Stimulated activated CD4-positive, alpha-beta T cell treated with anti-CD3 and anti-CD28 coated beads, Interleukin-4, amount 100 ng/mL, for 4 hours (primary cell): ENCODE measurements around the gene FAM13A.
"Not testable (repeated sequence)": the region's sequence is repeated elsewhere in the genome, so short reads cannot be mapped to it uniquely, and the experiment has no call there.

Experiments used
- DNase-seq, 2 experiments: peaks; one replicate each; pipeline ENCODE4 v3.0.0-alpha.2; 2020

The FAM13A gene

DNA sequence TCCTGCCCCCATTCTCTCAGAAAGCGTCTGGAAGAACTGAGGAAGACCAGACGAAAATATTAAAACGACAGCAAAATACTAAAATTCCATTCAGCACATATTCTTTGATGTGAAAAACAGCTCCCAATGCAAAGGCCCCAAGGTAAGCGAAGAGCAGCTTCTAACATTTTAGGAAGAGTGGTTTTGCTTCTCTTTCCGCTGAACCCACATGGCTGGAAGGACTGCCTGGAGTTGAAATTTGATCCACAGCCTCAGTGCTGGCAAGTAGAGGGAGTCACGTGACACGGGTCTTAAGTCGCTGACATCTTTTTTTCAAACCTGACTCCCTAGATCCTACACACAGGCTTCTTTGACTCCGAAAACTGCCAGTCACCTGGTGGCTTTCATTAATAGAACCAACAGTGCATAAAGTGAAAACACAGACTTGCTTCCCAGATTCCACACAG is at the start of gene FAM13A:
TSS of gene FAM13A (minus strand) at position 233 of the 446 bp plus-strand sequence. CDS start at position 12, 221 bp downstream.
- DNase-seq, result no peak

DNA sequence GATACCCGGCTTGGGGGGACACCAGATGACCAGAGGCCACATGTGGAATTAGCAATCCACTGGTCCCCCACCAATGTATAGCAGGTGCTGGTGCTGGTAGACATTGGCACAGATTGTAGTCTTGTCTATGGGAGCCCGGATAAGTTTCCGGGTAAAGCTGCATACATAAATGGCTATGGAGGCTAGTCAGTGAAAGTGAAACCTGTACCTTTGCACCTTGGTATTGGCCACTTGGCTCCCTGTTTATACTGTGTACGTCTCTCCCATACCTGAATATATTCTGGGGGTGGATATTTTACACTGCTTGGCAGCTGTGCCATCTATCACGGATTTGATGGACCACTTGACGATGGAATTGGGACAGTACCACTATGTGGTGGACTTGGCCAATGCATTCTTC is 48.7 kb upstream of the FAM13A start:
- no peak for DNase-seq

DNA sequence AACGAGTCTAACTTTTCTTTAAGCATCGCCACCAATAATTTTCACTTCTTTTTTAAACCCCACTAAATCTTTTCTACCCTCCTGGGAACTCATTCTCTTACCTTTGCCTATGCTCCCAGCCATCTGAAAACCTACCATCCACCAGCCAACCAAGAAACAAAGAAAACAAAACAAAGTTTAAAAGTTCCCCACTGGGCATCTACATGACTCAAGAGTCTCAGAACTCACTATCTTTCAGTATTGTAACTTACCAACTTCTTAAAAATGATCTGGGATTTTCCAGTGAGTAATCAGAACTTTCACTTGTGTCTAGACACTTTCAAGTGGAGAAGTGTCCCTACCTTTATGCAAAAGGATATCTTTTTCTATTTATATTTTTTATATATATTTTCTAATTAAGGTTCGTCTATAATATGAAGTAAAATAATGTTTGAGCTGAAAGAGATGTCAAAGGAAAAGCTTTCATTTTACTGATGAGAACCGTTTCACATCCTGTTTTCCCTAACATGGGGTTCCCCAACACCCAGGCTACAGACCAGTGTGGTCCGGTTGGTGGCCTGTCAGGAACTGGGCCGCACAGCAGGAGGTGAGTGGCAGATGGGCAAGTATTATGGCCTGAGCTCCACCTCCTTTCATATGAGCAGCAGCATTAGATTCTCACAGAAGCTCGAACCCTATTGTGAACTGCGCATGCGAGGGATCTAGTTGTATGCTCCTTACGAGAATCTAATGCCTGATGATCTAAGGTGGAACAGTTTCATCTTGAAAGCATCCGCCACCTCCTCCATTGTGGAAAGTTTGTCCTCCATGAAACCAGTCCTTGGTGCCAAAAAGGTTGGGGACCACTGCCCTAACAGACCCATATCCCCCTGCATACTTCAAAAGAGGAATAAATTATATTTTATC is 44.5 kb upstream of the FAM13A start:
- DNase-seq, result no peak

DNA sequence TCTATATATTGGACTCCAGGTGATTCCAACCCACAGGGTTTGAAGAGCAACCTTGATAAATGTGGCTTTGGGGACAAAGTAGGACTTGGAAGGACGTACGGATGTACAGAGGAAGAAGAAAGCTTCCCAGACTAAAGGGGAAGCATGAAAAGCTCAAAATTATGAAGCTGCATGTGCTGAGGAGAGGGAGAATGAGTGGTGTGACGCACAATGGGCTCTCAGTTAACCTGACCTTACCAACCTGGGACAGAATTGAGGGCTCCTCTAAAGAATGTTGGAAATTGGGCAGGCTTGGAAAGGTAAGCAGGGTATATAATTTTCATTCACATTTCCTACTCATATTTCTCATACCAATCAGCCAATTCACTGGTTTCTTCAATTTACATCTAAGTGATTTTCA is 43.9 kb upstream of the FAM13A start:
- no peak for DNase-seq

DNA sequence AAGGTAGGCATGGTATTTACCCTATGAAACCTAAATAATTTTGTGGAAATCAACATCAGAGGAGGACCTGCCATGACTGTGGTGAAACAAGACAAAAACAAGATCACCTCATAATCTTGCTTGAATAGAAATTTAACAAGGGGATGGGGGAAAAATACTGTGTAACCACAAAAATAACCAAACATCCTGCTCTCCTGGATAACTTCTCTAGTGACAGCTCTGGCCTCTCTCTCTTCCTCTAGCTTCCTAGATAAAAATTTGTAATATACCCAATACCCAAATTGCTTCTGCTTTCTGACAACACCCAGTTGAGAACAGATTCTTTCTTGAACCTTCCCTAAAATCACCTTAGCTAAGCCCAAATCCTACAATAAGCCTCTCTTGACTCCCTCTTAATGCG is 42.5 kb upstream of the FAM13A start:
- no peak for DNase-seq

DNA sequence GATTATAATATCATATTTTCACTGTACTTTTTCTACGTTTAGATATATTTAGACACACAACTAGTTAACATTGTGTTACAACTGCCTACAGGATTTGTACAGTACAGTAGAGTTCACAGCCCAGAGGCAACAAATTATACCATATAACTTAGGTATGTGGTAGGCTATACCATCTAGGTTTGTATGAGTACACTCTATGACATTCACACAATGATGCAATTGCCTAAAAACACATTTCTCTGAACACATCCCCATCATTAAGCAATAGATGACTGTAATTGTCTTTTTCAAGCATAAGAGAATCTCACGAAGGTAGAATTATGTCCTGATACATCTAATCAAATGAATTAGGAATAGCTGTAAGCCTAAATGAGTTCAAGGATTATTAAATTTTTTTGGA is 42.0 kb upstream of the FAM13A start:
- no peak for DNase-seq

DNA sequence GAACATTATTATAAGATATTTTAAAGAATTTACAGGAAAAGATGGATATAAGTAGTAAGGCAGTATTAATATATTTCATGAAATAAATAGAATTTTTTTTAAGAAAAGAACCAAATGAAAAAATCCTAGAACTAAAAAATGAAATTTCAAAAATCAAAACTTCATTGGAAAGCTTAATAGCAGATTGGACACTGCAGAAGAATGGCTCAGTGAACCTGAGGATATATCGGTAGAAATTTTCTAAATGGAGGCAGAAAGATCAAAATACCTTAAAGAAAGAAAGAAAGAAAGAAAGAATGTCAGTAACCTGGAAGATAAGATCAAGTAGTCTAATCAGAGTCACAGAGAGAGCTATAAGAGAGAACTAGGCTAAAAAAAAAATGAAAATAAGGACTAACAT is 21.3 kb upstream of the FAM13A start:
- no peak for DNase-seq

DNA sequence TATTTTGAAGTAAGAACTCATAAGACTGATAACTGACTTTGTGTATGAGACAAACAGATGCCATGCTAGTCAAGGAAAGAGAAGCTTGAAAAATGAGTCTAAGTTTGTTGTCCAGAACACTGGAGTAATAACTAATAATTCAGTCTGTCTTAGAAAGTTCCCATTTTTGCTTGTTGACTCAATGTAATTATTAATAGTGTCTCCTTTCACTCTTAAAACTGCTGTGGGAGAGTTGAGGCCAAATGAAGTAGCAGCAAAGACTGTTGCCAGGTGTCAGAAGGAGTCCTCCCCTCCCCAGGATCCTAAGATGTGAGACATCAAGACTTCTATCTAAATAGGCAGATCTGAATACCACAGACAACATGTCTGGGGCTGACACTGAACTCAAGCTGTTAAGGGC is 20.8 kb upstream of the FAM13A start:
- DNase-seq, result no peak

DNA sequence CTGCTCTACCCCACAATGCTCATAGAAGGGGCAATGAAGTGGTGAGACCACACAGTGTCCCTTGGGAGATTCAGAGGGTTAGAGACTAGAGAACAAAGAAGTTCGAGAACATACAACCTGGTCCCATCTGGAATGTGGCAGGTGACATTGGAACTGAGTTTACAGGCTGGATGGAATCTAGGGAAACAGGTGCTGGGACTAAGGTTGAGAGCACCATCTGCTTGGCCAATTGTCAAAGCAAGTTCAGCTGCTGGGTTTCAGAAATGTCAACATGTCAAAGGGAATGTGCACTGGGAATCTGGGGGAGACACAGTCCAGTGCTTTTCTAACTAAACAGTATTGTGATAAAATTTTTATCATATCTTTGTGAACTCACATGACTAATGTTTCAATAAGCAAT is 15.9 kb upstream of the FAM13A start:
- DNase-seq, result no peak

DNA sequence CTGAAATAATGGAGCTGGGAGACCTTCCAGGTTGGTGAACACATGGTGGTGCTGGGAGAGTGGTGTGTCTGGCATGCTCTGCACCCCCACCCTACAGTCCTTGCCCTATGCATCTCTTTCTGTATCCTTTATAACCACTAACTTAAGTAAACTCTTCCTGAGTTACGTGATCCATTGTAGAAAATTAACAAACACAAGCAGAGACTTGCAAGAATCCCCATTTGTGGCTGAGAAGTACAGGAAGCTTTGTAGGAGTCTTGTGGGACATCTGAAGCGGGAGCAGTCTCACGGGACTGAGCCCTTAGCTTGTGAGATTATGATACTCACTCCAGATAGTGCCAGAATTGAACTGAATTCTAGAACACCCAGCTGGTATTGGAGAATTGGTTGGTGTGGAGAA is 14.3 kb upstream of the FAM13A start:
- DNase-seq, result no peak

DNA sequence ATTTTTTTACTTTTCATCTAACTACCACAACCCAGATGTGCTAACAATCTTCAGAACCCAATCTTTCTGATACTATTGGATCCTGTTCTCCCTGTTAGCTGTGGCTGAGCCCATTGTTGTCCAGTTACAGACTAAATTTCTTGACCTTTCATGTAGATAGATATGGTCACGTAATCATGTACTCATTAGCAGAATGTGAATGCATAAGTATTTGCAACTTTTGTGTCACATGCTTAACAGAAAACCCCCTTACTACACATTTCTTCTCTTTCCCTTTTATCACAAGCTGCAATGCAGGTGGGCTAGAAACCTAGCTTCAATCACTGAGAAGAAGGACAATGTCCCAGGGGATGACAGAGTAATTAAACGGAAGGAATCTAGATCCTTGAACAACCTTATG is 13.1 kb upstream of the FAM13A start:
- DNase-seq, result no peak

DNA sequence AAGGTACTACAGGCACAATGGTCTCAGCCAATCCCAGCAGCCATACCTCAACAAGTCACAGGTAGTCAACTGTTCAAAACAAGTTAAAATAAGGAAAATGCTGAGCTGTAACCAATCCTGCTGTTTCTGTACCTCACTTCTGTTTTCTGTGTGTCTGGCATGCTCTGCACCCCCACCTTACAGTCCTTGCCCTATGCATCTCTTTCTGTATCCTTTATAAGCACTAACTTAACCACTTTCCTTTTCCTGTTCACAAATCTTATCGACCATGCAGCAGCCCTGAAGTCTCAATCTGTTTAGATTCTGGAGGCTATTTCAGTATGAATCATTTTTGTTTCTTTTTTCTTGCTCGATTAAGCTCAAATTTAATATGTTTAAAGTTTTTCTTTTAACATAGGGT is 12.5 kb upstream of the FAM13A start:
- no peak for DNase-seq

DNA sequence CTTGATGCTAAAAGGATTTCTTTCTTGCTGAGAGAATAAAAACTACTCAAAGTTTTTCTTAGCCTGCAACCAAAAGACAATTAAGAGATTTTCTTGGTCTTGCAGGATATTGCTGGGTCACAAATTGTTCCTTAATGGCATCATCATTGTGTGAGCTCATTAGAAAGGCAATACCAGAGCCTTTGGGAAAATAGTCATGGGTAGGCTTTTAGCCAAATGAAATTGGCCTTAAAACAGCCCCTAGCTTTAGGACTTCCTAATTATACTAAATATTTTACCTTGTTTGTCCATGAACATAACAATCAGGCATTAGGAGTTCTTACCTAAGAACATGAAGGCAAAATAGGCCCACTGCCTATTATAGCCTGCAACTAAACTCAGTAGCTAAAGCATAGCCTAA is 10.4 kb upstream of the FAM13A start:
- DNase-seq, result no peak

DNA sequence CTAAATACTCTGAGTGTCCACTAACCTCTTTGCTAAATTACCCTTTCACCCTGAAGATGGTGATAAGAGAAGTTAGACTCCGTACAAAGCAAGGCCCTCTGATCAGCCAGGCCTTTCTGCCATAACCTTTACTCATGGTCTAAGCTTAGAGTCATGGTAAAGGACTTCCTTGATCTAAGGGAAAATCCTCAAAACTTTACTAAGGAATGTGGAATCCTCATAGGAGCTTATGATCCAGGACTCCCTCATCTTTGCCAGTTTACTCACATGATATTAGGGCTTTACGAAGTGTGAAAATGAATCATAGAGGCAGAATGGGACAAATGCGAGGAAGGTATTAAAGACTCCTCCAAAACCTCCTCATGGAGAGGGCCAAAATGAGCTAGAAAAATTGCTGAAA is 7.9 kb upstream of the FAM13A start:
- no peak for DNase-seq

DNA sequence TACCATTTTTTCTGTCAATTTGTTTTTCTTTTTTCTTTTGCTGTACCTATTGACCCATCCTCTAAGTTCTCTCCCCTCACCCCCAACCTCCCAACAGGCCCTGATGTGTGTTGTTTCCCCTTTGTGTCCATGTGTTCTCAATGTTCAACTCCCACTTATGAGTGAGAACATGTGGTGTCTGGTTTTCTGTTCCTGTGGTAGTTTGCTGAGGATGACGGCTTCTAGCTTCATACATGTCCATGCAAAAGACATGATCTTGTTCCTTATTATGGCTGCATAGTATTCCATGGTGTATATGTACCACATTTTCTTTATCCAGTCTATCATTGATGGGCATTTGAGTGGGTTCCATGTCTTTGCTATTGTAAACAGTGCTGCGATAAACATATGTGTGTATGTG is 859 bp upstream of the FAM13A start:
- not testable (repeated sequence) for DNase-seq

DNA sequence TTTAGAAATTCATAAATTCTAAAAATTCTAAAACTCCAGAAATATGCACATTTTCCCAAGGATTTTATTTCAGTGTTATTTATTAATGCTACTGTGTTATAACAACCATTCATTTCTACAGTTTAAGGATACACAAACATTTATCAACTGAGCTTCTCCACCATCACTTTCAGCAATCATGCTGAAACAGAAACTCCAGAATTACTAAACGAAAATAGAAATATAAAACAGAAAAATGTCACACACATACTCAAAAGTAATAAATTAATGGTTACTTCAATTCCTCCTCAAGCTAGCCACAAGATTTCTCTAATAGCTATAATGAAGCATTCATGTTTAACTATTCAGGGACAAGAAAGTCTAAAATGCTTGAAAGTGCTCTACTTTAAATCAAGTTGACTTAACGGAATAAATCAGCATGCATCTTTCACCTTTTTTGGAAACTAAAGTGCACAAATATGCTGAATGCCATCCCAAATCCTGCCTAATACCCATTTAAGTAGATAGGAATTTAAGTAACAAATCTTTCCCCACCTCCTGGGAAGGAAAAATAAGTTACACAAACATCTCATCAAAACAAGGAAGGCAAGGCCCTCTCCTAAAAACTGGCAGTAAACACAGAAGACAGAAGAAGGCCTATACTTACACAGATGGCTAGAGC is 563 bp downstream of the FAM13A start:
- DNase-seq, result no peak

DNA sequence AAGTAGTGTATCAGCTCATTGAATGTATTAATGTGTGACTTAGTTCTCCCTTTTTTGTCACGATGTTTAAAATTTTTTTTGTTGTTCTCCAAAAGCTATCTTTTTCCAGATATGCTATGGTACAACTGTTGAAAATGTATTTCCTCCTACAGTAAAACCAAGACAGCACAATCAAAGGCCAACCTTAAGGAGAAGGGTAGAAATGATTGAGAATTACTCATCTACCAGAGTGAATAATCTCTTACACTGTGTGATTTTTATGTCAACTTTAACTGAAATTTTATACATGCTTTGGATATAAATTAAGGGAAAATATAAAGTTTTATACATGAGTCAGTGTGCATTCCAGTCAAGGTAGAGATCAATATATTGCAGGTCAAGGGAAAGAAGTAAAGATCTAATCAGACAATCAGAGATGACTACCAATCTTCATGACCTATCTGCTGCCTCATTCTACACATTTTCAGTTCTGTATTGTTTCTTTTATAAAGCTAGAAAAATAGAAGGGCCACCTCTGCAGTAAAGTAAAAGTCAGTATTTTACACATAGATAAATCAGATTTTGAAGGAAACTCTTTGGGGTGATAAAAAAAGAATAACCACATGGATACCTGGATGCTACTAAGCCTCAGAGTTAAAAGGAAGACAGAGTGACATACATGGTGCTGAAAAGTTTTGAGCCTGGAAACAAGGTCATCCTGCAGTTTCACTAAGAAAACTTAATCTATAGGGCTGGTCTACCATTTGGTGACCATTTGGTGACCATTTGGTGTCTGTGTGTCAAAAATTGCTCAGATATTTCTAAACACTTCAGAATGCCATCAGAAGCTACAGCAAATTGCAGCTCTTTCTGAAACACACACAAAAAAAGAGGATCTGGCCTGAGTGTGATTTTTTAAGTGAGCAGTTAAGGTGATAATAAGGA is 1.6 kb downstream of the FAM13A start:
- no peak for DNase-seq

DNA sequence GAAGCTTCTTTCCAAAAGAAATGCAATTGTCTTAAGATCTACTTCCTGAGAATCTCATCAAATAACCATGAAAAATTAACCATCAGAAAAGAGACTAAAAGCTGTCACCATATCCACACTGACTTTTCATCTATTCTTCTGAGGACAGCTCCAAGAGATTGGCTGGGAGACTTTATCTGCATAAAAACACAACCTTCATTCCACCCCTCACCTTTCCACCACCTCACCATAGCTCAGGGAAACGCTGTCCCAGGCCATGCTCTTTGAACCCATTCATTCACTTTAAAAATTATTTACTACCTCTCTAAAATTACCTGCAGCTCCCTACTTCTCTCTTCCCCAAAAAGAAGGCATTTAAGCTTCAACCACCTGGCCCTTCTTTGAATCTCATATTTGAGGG is 2.4 kb downstream of the FAM13A start:
- no peak for DNase-seq

DNA sequence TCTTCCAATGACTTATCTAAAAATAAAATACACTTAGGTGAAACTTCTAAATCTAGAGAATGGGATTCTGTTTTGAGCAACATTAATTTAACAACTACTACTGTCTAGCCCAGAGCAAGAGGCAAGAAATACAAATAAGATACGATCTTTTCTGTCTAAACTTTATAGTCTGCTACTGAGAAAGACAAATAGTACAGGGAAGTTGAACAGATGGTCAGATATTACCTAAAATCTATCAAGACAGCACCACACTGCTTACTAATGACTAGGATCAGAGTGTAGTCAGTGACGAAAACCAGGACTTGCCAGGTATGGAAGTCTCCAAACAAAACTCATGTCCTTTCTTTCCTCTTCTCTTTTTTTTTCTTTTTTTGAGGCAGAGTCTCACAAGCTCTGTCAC is 7.1 kb downstream of the FAM13A start:
- no peak for DNase-seq

DNA sequence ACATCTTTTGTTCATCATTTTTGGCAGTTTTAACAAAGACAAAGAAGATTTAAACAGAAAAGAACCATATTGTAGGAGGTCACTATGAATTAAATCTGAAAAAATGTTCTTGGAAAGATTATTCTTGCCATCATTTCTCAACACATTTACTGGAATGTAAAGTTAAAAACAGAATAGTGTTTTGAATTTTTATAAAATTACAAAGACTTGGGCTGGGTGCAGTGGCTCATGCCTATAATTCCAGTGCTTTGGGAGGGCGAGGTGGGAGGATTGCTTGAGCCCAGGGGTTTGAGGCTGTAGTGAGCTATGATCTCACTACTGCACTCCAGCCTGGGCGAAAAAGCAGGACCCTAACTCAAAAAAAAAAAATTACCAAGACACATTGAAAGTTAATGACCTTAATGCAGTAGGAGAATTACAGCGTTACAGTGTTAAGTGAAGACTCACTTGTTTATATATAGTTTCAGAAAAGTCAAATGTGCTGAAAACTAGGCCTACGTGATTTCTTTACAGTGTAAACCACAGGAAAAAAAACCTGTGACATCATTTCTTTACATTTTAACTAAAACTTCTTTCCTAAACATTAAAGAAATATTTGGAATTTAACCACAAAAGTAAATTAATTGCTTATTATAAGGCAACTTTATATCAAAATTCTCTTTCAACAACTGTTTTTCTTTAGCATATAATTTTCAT is 7.9 kb downstream of the FAM13A start:
- DNase-seq, result no peak

DNA sequence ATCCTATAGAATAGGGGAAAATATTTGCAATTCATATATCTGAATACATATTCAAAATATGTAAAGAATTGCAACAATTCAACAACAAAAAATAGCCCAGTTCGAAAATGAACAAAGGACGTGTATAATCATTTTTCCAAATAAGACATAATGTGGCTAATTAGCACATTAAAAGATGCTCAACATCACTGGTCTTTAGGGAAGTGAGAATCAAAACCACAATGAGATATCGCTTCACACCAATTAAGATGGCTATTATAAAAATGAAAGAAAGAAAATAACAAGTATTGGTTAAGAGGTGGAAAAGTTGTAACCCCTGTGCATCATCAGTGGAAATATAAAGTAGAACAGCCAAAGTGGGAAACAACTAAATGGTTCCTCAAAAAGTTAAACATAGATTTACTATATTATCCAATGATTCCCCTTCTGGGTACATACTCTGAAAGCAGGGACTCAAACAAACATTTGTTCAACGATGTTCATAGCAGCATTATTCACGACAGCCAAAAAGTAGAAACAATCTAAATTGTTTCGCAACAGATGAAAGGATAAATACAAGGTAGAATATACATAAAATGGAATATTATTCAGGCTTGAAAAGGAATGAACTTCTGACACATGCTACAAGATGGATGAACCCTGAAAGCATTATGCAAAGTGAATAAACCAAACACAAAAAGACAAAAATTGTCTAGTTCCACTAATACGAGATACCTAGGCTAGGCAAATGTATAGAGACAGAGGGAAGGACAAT is 12.7 kb downstream of the FAM13A start:
- no peak for DNase-seq

DNA sequence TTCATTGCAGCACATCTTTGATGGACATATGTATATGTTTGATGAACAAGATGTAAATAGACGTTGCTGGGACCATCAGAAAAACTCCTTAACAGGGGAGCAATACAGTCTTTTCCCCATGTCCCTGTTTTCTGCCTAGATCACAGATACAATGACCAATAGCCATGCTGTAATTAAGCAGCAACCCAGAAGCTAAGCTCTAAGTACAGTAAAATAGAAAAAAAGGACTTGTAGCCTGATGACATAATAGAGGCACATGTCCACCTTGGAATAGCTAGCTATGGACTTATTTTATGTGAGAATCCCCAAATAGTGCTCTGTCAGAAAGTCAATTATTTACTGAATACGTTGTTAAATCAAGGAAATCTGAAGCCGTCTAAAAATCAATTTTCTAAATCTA is 14.9 kb downstream of the FAM13A start:
- no peak for DNase-seq
